ENCODE data around the gene RPL23. TPM values are rescaled to one million over a fixed set of nuclear protein-coding genes. Genes with fewer than 3 reads are reported as not detected.

Gene RPL23
- total RNA-seq, 2 experiments from 2014 or later, result 1,289 to 1,766 TPM

DNA sequence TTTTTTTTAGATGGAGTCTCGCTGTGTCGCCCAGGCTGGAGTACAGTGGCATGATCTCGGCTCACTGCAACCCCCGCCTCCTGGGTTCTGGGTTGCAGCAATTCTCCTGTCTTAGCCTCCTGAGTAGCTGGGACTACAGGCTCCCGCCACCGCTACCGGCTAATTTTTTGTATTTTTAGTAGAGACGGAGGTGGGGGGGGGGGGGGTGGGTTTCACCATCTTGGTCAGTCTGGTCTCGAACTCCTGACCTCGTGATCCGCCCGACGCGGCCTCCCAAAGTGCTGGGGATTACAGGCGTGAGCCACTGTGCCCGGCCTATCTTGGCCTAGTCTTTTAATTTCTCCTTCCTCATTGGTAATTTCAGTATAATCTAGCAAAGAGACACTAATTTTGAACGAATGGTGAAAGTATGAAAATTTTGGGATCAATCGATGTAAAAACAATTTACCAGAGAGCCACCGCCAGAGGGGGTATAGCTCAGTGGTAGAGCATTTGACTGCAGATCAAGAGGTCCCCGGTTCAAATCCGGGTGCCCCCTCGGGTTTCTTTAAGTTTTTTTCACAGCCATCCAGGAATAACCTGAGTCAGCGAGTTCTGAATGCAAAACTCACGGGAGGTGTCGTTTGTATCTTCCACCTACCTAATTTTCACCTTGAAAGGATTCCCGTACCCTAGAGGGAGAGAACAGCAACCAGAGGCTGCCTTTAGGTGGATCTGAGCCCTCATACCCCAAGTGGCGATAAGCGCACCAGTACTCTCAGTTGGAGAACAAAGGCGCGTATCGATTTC lies 13.9 kb upstream of the RPL23 start:
- H2AFZ ChIP-seq (ENCODE audit: low read length), result peak overlapping the region; percentile 40
- H3K4me1 ChIP-seq (ENCODE audit: insufficient read depth, low read length, poor library complexity, severe bottlenecking), result peaks cover 53% of the 10 kb centered on the region
- H3K79me2 ChIP-seq (ENCODE audit: insufficient read depth, low read depth, low read length), result peaks cover 23% of the 10 kb centered on the region
- intact Hi-C loops (cut with micrococcal nuclease; ENCODE audit: unreplicated experiment), result loop anchor here (5.0 kb wide), 1 partner anchor 100 kb away; the partner anchor contains the start of gene FBXO47
- H3K9me3 ChIP-seq (ENCODE audit: low read length), result no peaks in the 10 kb centered on the region
- POLR2A ChIA-PET, result interaction anchor here (1.0 to 5.5 kb wide), 4 partner anchors 10 to 375 kb away, joined by 3 to 56 read pairs (median 4); partner anchors contain the start of gene RPL23
- no peaks in the 10 kb centered on the region for H3K9me2 ChIP-seq (ENCODE audit: insufficient read depth, low read length)
- H3K4me3 ChIP-seq (ENCODE audit: low read depth, low read length, poor library complexity, severe bottlenecking), result peak overlapping the region; percentile 98
- H4K20me1 ChIP-seq (ENCODE audit: insufficient read depth, low read length), result peaks cover 8% of the 10 kb centered on the region; the same call in 1 of the 2 replicates
- no TSS peak for BruUV-seq (replicated peaks)
- peak overlapping the region; percentile 91 for H3K27ac ChIP-seq (ENCODE audit: low read depth, low read length, poor library complexity, severe bottlenecking)
- TF ChIP-seq, protein P1, sequence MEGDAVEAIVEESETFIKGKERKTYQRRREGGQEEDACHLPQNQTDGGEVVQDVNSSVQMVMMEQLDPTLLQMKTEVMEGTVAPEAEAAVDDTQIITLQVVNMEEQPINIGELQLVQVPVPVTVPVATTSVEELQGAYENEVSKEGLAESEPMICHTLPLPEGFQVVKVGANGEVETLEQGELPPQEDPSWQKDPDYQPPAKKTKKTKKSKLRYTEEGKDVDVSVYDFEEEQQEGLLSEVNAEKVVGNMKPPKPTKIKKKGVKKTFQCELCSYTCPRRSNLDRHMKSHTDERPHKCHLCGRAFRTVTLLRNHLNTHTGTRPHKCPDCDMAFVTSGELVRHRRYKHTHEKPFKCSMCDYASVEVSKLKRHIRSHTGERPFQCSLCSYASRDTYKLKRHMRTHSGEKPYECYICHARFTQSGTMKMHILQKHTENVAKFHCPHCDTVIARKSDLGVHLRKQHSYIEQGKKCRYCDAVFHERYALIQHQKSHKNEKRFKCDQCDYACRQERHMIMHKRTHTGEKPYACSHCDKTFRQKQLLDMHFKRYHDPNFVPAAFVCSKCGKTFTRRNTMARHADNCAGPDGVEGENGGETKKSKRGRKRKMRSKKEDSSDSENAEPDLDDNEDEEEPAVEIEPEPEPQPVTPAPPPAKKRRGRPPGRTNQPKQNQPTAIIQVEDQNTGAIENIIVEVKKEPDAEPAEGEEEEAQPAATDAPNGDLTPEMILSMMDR (conservative IDR thresholded peaks at IDR 0.05; ENCODE audit: low read length), result peak; percentile 69
- no peak for TF ChIP-seq EZH2phosphoT487 (IDR thresholded peaks at IDR 0.05; ENCODE audit: borderline replicate concordance, low read depth, low read length)
- peaks cover 14% of the 10 kb centered on the region; the same call in 1 of the 2 replicates for H3K36me3 ChIP-seq (ENCODE audit: insufficient read depth, low read length)
- CTCF ChIA-PET (ENCODE audit: unreplicated experiment), result interaction anchor here (1.0 kb wide), 1 partner anchor 33 kb away, joined by 3 read pairs; no protein-coding TSS in a partner anchor
- DNase-seq (ENCODE audit: low spot score), result peak; percentile 80
- peak overlapping the region; percentile 95 for H3K4me2 ChIP-seq (ENCODE audit: low read length)

DNA sequence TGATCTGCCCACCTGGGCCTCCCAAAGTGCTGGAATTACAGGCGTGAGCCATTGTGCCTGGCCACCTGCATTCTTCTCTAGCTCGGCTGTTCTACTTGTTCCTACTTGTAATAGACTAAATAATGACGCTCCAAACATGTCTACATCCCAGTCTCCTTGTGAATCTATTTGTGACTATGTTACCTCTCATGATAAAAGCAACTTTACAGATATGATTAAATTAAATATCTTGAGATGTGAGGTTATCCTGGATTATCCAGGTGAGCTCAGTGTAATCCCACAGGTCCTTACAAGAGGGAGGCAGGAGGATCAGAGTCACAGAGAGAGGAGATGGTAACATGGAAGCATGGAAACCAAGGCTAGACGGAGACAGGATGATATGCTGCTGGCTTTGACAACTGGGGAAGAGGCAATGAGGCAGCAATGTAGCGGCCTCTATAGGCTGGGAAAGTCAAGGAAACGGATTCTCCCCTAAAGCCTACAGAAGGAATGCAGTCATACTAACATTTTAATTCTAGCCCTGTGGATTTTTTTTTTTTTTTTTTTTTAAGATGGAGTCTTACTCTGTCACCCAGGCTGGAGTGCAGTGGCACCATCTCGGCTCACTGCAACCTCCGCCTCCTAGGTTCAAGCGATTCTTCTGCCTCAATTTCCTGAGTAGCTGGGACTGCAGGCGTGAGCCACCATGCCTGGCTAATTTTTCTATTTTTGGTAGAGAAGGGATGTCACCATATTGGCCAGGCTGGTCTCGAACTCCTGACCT lies 11.3 kb upstream of the RPL23 start:
- Histone ChIP-seq H2AFZ (ENCODE audit: low read length) (no peak overlapping the region), H3K4me3 (ENCODE audit: low read depth, low read length, poor library complexity, severe bottlenecking) (no peak overlapping the region), H3K4me1 (ENCODE audit: insufficient read depth, low read length, poor library complexity, severe bottlenecking) (peaks cover 41% of the 10 kb centered on the region), H3K79me2 (ENCODE audit: insufficient read depth, low read depth, low read length) (no peaks in the 10 kb centered on the region), H3K4me2 (ENCODE audit: low read length) (no peak overlapping the region), H3K36me3 (ENCODE audit: insufficient read depth, low read length) (no peaks in the 10 kb centered on the region), H3K27ac (ENCODE audit: low read depth, low read length, poor library complexity, severe bottlenecking) (no peak overlapping the region), H3K9me2 (ENCODE audit: insufficient read depth, low read length) (no peaks in the 10 kb centered on the region), H4K20me1 (ENCODE audit: insufficient read depth, low read length) (no peaks in the 10 kb centered on the region), H3K9me3 (ENCODE audit: low read length) (no peaks in the 10 kb centered on the region)
- TF ChIP-seq EZH2phosphoT487 (IDR thresholded peaks at IDR 0.05; ENCODE audit: borderline replicate concordance, low read depth, low read length), result no peak
- TF ChIP-seq, protein P1 (conservative IDR thresholded peaks at IDR 0.05; ENCODE audit: low read length), result no peak
- CTCF ChIA-PET (ENCODE audit: unreplicated experiment), result no interaction called here
- intact Hi-C loops (cut with micrococcal nuclease; ENCODE audit: unreplicated experiment), result loop anchor here (5.0 kb wide), 1 partner anchor 102 kb away; the partner anchor contains the start of gene FBXO47
- no peak for DNase-seq (ENCODE audit: low spot score)
- POLR2A ChIA-PET, result interaction anchor here (0.7 to 1.6 kb wide), 3 partner anchors 10 to 289 kb away, joined by 3 to 4 read pairs (median 3); no protein-coding TSS in a partner anchor
- no TSS peak for BruUV-seq (replicated peaks)
